Fibroblast of villous mesenchyme (primary cell): ENCODE data around the gene LINC00237. TPM values are rescaled to one million over a fixed set of nuclear protein-coding genes. Genes with fewer than 3 reads are reported as not detected.

Source experiments
- DNase-seq: peaks from one replicate; pipeline ENCODE4 v3.0.0-alpha.2; 2010; ENCODE audit warnings: low read depth
- H3K4me3 ChIP-seq: 2 replicates; pipeline ENCODE4 v1.5.1; 2011; ENCODE audit warnings: low read depth, mild to moderate bottlenecking, low read length
- CTCF ChIP-seq: IDR thresholded peaks from 2 replicates; pipeline ENCODE4 v1.5.1; 2012; ENCODE audit warnings: low read depth, mild to moderate bottlenecking, low read length; ENCODE audit not compliant: insufficient read depth
- total RNA-seq: library from RNA; depleted of rRNA; stranded (reverse); fragments of >200 nt; gene quantifications from 2 replicates; pipeline ENCODE4 v1.2.3, GENCODE V29; 2012

The LINC00237 gene
- total RNA-seq, 1 donor = not detected

DNA sequence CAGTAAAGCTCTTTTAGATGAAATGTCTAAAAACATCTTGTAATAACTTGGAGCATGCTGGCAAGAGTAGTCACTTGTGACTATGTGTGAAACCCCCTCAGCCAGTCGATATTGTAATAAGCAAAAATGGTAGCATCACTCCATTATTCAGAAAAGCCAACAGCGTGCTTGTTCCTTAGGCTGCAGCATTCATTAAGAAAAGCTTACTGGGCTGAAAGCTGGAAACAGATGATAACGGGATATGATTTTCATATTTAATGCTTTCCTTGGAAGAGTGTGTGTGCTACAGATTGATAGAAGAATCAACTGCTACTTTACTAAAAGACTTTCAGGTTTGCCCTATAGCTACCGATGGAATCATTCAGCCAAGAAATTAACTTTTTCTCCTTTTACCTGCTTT, 40.1 kb upstream of the LINC00237 start:
- no peak for TF ChIP-seq CTCF
- H3K4me3 ChIP-seq = no peak overlapping the region
- DNase-seq = no peak

DNA sequence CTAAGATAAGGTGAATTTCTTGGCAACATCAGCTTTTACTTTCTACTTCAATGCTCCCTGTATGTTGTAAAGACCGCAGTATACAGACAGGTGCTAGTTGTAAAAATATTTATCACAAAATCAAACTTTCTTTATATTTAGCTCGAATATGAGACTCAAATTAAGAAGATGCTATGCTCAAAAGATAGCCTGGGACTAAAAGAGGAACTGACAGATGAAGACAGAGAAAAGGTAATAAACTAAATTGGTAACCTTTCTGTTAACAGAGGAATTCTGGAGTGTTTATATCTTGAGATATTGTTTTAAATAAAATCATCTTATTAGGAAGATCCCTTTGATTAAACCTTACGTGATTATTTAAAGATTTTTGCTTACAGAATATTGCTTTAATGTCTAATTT, 39.3 kb upstream of the LINC00237 start:
- no peak for TF ChIP-seq CTCF
- no peak for DNase-seq
- no peak overlapping the region for H3K4me3 ChIP-seq

GRCh38 chr20:21143194-21143890, 37.2 kb upstream of the LINC00237 start:
- no peak overlapping the region for H3K4me3 ChIP-seq

DNA sequence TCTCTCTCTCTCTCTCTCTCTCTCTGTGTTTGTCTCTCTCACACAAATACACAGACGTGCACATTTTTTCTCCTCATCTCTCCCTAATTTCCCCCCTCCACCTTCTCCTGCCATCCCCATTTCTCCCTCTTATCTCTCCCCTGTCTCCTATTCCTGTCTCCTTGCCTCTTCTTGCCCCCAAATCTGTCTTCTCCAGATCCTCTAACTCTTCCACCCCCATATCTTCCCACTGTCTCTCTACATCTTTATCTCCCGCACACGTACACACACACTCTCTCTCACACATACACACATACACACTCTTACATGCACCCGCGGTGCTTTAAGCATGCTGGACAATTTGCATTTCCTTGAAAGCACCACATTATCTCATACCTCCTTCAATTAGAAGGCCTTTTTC, 35.7 kb upstream of the LINC00237 start:
- TF ChIP-seq CTCF = no peak

More at GRCh38 chr20:21143194-21143890, 37.2 kb upstream of the LINC00237 start:
- DNase-seq = no peak
- no peak for TF ChIP-seq CTCF

GRCh38 chr20:21139881-21140566, 33.9 kb upstream of the LINC00237 start:
- no peak overlapping the region for H3K4me3 ChIP-seq
- no peak for DNase-seq
- no peak for TF ChIP-seq CTCF

More for the DNA sequence above, 35.7 kb upstream of the LINC00237 start:
- DNase-seq = no peak
- H3K4me3 ChIP-seq = no peak overlapping the region

GRCh38 chr20:21137078-21137477, 30.9 kb upstream of the LINC00237 start:
- TF ChIP-seq CTCF = no peak
- no peak for DNase-seq
- no peak overlapping the region for H3K4me3 ChIP-seq
